ENCODE results near the gene CCDC12.
A peak's percentile ranks its signal among the peaks of the same experiment; 100 is the strongest.
"Not testable (repeated sequence)": the region's sequence is repeated elsewhere in the genome, so short reads cannot be mapped to it uniquely, and the experiment has no call there.

Gene CCDC12

DNA sequence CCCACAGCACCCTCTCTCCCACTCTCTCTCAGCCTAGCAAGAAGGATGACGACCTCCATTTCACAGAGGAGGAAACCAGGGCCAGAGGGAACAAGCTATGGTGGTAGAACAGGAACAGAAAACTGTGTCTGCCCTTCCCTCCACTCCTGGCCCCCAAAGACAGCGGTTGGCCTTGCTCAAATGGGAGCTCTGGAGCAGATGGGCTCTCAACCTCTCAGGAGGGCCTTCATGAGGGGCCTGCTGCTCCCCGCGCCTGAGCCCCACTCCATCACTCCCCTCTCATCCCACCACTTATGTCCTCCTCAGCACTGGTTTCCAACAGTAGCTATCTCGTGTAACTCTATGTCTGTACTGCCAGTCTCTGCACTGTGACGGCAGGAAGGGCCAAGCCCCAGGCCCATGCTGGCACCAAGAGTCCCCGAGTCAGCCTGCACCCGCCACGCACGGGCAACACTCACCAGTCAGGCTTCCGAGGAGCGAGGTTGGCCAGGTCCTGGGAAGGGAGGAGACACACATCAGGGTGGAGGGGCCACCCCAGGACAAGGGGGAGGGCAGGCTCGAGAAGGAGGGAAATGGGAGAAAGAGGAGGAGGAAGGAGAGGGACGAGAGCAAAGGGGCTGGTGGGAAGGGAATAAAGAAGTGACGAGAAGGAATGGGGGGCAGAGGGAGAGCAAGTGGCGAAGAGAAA is 53.5 kb downstream of the CCDC12 start:
- DNase-seq (ENCODE audit: low spot score), result no peak

DNA sequence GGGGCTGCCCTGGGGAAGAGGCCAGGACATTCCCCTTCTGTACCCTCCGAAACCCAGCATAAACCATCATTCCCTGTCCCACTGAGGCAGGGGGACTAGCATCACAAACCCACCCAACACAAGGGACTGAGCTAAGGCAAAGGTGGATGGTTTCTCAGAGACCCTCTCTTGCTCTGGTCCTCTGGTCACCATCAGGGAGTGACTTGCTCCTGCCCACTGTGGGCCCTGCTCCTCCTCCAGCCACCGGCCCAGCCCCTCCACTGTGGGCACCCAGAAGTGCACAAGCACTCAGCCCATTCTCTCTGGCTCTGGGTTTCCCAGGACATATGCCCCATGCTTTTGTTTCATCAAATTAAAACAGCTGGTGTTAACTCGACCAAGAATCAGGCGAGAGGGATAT is 54.1 kb downstream of the CCDC12 start:
- no peak for DNase-seq (ENCODE audit: low spot score)

DNA sequence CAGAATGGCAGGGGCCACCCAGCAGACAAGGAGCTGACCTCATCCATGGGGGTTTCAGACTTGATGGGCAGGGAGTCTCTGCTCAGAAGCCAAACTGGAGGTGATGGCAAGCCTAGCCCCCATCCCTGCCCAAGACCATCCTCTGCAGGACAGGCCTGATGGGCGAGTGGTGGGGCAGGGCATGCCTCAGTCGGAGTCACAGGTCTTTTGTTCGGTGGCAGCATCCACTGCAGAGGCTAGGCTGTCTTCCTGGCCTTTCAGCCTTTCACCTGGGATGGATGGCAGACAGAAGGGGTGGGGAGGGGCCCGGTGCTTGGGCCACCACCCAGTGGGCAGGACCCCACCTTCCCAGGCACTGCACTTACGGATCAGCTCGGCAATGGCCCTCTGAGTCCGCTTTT is 54.7 kb downstream of the CCDC12 start:
- no peak for DNase-seq (ENCODE audit: low spot score)

DNA sequence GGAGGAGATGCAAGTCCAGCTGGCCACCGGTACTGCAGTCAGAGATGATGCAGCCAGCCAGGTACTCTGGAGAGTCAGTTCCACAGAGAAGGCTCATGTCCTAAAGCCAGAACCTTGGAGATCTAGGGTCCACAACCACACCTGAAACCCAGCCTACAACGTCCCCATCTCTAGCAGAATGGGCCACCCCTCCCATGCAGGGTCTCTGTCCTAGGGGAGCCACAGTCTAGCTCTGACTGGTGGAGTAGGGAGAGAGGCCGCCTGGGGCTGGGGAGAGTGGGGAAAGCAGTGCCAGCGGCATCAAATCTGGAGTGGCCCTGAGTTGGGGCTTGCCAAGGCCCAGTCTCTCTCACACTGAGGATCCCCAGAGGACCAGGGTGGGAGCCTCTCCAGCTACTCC is 55.5 kb downstream of the CCDC12 start:
- no peak for DNase-seq (ENCODE audit: low spot score)

DNA sequence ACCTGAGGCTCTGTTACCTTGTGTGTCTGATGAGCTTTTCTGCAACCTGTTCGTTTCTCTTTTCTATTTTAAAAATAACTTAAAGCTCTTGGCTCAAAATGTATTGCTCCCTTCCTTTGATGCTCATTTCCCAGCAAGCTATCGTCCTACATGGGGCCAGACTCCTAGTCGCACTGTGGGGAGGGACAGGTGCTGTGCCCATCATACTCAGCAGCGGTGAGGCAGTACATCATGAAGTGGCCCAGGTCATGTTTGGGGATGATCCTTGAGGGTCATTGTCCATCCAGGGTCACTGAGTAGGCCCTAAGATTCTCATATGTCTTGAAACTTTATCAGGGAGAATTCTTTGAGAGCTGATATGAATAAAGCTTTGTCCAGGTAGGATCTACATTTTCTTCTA is 57.9 kb downstream of the CCDC12 start:
- DNase-seq (ENCODE audit: low spot score), result no peak

DNA sequence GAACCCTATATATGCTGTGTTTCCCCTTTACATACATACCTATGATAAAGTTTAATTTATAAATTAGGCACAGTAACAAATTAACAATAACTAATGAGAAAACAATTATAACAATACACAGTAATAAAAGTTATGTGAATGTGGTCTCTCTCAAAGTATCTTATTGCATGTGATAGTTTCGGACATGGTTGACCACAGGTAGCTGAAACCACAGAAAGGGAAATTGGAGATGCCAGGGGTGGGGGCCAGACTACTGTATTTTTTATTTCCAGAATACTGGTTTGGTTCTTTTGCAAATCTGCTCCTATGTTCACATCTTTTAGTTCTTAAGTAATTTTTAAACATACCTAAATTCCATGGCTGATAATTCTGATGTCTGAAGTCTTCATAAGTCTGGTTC is 58.3 kb downstream of the CCDC12 start:
- no peak for DNase-seq (ENCODE audit: low spot score)

DNA sequence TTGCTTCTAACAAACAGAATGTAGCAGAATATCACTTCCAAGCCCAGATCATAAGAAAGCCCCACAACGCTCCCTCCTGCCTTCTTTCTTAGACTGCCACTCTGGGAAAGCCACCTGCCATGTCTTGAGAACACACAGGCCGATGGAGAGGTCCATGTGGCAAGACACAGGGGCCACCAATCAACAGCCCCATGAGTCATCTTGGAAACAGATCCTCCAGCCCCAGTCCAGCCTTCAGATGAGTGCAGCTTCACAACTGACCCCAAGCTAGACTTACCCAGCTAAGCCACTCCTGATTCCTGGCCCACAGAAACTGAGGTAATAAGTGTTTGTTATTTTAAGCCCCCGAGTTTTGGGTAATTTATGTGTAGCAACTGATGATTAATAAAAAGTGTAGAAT is 59.3 kb downstream of the CCDC12 start:
- DNase-seq (ENCODE audit: low spot score), result no peak

DNA sequence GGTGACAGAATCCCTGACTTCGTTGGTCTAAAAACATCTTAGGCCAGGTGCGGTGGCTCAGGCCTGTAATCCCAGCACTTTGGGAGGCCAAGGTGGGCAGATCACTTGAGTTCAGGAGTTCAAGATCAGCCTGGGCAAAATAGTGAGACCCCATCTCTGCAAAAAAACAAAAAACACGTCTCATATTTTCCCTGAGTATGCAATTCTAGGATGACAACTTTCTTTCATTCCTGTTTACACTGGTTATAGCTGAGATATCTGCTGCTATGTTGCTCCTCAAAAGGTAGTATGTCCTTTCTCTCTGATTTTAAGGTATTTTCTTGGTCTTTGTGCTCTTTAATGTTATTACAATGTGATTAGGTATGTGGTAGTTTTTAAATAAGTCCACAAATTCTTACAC is 59.7 kb downstream of the CCDC12 start:
- DNase-seq (ENCODE audit: low spot score), result no peak

DNA sequence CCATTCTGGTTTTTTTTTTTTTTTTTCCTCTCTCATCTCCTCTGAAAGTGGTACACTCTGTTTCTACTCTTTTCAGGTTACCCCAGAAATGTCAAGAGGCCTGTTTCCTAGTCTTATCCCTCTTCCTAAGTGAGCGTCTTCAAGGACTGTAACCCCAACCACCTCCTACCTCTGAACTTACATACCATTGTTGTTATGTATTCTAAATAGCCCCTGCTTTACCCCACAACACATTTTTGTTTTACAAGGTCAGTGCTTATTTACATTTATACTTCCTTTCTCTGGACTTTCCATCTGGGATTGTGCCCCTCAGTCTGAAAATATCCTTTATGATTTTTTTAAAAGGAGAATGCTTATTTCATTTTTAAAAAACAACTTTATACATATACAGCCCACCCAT is 60.3 kb downstream of the CCDC12 start:
- DNase-seq (ENCODE audit: low spot score), result no peak

DNA sequence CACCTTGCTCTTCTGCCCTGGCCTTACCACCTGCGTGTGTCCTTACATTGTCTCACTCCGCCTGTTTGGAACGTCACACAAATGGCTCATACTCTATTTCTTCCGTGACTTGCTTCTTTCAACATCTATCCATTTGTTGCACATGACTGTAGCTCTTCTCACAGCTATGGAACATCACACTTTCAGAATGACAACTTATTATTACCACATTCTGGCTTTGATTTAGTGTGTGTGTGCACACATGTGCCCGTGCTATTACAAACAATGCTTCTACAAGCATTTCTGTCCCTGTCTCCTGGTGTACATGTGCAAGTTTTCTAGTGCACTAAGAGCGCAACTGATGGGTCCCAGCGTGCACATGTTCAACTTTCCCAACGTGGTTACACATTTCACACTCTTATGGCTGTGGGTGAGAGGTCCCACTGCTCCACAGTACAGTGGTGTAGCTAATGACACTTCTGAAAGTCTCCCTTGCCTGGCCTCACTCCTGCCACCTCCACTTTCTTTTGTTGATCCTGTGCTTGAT is 61.2 kb downstream of the CCDC12 start:
- DNase-seq (ENCODE audit: low spot score), result no peak

DNA sequence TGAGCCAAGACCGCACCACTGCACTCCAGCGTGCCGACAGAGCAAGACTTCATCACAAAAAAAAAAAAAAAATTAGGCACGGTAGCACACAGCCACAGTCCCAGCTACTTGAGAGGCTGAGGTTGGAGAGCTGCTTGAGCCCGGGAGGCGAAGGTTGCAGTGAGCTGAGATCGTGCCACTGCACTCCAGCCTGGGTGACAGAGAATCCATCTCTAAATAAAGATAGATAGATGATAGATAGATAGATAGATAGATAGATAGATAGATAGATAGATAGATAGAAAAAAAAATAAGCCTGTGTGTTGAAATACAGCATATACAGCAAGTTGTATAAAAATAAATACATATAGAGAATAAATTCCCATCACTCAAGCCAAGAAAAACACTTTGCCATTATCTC is 61.7 kb downstream of the CCDC12 start:
- no peak for DNase-seq (ENCODE audit: low spot score)

DNA sequence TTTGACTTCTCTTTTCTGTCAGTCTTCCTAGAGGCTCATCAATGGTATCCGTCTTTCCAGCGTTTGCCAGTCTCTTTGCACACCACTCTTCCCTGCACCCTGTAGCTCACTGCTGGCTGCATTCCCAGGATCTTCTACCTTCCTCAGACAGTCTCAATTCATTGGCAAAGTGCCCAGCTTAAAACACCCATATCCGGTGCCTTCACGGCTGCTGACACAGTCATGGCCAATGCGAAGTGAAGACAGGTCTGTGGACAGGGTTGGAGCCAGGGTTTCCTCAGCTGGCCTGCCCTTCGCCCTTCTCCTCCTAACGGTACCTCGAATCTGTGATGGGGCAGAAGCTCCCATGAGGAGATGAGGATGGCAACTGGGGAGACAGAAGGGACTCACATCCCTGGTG is 62.9 kb downstream of the CCDC12 start:
- DNase-seq (ENCODE audit: low spot score), result no peak

DNA sequence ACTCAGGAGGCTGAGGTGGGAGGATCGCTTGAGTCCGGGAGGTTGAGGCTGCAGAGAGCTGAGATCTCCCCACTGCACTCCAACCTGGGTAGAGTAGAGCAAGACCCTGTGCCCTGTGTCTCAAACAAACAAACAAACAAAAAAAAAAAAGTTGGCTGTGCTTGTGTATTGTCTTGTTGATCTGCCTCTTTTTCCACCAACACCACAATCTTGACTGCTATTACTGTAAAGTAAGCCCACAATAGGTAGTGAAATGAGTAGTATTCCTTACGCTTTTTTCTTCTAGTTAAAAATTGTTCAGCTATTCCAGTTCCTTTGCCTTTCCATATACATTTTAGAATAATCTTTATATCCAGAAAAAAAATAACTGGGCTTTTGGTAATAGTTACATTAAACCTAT is 63.6 kb downstream of the CCDC12 start:
- no peak for DNase-seq (ENCODE audit: low spot score)

DNA sequence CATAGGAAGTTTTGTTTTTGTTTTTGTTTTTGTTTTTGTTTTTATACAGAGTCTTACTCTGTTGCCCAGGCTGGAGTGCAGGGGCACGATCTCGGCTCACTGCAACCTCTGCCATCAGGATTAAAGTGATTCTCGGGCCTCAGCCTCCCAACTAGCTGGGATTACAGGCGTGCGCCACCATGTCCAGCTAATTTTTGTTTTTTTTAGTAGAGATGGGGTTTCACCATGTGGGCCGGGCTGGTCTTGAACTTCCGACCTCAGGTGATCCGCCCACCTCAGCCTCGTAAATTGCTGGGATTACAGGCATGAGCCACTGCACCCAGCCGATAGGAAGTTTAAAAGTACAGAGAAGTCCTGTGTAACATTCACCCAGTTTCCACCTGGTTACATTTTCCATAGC is 65.6 kb downstream of the CCDC12 start:
- not testable (repeated sequence) for DNase-seq (ENCODE audit: low spot score)

DNA sequence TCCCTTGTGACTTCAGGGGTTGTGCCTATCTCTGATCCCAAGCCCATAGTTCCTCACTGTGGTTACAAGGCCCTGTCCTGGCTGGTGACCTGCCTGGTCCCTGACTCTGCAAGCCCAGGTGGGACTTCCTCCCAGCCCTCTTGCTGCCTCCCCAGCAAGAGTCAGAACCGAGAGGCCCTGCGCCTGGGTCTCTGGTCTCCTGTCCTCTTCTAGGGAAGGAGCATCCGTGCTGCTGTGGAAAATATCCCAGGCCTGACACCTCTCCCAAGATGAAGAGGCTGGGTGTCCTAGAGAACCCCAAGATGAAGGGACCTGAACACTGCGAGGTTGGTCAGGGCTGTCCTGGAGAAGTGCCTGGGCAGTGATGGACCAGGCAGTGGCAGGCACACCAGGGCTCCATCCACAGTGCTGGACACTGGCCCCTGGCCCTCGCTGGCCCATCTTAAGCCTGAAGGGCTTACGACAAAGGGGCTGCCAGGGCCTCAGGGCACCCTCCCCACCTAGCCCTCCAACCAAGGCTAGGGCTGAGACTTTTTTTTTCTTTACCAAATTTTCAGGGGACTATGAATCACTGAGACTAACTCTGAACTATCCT is 66.3 kb downstream of the CCDC12 start:
- no peak for DNase-seq (ENCODE audit: low spot score)

DNA sequence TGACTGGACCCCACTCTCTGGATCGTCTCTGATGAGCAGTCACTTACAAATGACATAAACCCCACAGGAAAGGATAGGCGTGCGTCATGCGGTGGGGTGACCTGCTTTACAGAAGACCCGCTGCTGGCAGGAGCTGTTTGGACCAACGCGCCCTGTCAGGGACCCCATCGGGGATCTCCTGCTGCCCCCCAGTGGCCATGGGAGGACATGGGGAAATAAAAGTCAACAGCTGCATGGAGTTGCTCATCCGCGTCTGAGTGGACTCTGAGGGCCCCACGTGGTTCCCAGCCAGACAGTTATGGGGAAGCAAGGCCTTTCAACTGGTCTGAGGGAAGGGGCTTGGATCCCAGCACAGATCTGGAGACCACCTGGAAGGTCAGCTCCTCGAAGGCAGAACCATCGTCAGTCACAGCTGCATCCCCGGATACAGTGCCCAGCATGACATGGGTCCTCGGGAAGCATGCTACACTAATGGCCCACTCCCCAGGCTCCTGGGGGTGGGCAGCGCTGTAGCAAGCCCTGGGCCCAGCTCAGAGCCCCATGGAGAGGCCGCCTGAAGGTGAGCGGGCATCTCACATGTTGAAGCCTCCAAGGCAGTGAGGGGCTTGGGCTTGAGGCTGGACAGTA is 66.9 kb downstream of the CCDC12 start:
- DNase-seq (ENCODE audit: low spot score), result peak; percentile 96

DNA sequence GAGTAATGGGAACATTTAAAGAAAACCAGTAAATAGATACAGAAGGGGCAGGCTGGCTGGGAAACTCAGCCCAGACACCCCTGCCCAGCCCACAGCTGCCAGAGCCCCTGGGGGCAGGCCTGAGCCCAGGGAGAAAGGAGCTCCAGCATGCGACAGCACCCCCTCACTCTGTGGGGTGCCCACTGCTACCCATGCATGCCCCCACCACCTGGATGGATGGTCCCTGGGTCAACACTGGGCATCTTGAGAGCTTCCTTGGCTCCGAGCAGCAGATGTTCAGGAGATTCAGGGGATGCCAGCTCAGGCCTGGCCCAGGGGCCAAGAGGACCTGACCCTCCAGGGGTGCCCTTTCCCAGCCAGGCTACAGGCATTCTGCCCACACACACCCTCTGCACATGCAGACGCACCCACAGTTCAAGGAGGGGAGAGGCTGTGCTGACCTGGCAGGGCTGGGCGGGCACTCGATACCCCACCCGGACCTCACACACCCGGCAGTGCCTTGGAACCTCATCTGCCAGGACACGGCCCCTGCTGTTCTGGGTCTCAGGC is 67.5 kb downstream of the CCDC12 start:
- no peak for DNase-seq (ENCODE audit: low spot score)

DNA sequence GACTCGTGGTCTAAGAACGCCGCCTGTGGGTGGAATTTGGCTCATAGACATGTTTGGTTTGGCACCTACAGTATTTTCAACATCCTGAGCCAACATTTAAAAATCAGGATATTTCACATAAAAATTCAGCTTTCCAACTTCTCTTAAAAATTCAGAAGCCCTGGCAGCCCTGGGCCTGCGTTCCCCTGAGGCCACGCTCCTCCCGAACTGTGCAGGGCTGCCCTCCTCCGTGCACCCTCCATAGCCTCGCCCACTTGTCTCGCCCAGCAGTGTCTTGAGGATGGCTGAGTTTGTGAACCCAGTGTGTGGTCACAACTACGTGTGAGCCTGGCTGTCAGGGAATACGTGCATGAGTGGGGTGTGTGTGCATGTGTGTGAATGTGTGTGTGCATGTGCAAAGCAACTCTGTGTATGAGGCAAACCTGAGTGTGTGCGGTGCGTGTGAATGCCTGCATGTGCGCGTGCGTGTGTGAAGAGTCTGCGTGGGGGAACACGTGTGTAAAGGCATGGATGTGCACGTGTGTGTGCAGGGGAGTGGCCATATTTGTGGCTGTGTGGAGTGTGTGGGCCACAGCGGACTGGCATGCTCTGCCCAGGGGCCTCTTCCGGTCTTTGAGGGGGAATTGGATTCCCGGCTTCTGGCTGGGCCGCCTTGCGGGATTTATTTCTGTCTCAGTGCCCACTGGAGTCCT is 68.1 kb downstream of the CCDC12 start:
- DNase-seq (ENCODE audit: low spot score), result no peak

DNA sequence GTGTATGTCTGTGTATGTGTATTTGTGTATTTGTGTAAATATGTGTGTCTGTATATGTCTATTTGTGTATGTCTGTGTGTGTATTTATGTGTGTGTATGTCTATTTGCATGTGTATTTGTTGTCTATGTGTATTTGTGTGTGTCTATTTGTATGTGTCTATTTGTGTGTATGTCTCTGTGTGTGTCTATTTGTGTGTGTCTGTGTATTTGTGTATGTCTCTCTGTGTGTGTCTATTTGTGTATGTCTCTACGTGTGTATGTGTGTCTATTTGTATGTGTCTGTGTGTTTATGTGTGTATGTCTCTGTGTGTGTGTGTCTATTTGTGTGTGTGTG is 68.6 kb downstream of the CCDC12 start:
- DNase-seq (ENCODE audit: low spot score), result no peak

DNA sequence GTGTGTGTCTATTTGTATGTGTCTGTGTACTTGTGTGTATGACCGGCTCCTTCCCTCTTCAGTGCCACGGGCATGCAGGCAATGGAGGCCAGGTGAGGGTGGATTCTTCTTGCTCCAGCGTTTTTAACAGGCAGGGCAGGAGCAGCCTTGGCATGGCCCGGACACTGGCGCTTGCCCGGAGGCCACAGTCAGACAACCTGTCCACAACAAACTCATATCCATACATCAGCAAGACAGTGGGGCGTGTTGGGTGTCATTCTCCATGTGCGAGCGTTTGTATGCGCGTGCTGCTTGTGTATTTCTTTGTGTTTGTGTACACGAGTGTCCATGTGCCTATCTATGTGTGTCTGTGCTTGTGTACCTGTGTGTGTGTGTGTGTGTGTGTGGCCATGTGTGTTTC is 69.3 kb downstream of the CCDC12 start:
- DNase-seq (ENCODE audit: low spot score), result no peak

DNA sequence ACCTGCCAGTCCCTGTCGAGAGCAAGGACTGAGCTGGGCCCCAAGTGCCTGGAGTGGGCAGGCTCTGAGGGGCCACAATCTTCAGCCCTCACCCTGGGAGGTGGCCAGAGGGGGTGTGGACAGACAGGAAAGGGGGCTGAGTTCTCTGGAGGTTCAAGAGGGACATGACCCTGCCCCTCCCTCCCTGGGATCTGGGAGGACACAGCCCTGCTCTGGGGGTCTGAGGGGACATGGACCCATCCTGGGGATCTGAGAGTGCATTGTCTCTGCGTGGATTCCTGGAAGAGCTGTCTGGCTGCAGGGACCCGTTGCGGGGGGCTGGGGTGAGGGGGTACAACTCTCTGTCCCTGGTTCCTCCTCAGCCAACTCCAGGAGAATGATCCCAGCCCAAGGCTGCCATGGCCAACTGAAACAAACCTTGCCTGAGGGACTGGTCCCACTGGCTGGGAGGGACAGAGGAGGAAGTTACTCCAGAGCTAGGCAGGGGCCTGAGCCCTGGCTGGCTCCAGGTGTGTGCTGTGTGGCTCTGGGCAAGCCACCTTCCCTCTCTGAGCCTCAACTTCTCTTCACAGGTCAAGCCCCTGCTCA is 70.0 kb downstream of the CCDC12 start:
- no peak for DNase-seq (ENCODE audit: low spot score)

DNA sequence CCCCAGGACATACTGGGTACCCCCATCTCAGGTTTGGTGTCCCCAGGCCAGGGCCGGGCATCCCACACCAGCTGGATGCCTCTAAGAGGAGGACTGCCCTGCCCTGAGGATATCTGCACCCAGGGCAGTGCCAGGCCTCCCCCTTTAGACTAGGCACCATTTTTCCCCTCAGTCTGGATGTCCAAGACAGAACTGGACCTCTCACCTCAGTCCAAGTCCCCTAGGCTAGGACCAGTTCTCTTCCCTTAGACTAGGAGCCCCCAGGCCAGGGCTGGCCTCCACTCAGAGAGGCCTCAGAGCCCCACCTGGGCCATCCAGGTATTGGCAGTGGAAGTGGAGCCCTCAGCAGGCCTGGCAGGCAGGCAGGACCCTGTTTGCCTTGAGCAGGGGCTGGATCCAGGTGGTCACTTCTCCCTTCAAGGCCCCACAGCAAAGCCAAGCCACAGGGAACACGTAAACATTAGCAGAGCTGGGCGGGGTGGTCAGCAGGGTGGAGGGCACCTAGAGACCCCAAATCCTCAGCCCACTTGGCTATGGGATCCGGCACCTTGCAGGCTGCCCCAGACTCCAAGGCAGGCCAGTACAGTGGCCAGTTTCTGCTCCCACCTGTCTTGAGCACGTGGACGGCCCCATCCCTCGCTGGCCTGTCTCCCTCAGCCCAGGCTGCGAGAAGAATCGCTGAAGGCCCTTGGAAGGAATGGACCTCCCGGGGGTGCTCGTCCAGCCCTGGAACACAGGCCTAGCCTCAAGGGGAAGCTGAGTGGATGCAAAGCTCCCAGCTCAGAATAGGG is 70.7 kb downstream of the CCDC12 start:
- DNase-seq (ENCODE audit: low spot score), result no peak
